ENCODE data around the gene KIDINS220.
"Not testable (repeated sequence)": the region's sequence is repeated elsewhere in the genome, so short reads cannot be mapped to it uniquely, and the experiment has no call there.

The KIDINS220 gene

DNA sequence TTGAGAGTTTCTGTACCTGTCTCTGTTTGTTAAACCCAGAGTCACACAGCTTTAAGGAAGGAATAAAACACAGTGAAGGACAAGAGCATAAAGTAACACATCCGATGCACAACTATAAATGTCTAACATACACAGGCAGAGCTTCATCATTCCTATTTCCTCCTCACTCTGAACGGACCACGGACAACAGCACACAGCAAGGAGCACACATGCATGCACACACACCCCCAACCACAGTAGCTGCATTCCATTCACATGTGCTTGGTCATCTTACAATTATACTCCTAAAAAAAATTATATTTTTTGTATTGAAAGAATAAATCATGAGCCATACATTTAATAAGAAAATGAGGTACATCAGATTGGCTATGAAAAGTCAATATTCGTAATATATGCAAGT lies 97.3 kb downstream of the KIDINS220 start:
- no peak for DNase-seq

- no peak for DNase-seq
These were observed 99.7 kb downstream of the KIDINS220 start for GRCh38 chr2:8737571-8738175.

DNA sequence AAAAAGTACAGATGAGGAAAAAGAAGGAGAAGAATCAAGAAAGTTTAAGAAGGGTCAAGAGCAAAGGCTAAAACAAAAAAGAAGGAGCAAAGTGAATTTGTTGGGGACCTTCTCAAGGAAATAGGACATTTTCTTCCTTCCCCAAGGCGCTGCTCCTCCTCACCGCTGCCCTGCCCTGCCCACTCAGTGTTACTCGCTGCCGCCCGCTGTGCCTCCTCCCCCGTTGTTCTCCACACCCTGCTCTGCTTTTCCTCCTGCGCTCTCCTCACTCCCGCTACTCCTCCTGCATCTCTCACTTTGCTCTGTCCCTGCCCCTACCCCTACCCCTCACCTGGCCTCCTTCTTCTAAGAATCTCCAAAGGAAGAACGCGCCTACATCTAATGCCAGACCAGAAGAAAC lies 104.8 kb downstream of the KIDINS220 start:
- no peak for DNase-seq

DNA sequence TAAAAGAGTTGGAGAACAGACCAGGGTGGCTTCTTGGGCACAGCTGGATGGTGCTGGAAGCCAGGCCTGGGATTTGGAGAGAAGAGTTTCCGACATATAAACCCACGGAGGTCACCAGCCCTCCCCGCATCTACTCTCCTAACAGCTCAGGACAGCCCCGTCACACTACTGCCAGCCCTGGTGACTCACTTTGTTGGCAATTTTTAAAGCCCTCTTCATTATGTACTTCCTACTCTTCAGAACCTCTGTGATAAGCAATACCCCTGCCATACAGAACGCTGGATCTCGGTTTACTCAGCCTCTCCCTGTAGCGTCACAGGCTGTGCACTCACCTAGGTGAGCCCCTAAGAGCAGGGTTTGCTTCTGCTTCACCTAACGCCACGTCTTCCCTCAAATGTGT lies 107.5 kb downstream of the KIDINS220 start:
- DNase-seq: no peak

- DNase-seq: not testable (repeated sequence)
These were observed 108.3 kb downstream of the KIDINS220 start for GRCh38 chr2:8729101-8729500.

GRCh38 chr2:8728305-8729015 lies 109.0 kb downstream of the KIDINS220 start:
- no peak for DNase-seq

DNA sequence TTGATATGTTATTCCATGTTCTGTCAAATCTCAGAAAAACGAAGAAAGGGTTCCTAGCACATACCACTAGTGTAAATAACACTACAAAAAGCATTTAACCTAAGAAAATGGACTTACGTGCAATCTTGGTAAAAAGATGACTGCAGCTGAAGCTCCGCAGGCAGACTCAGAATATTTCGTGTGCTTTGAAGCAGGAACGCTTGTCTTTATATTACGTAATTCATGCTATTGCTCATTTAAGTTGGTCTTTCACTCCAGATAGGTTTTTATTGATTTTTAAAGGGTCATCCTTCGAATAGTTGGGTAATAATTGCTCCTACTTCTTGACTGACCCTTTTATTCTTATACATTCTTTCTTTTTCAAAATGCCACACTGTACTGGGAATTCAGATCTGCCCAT lies 111.6 kb downstream of the KIDINS220 start:
- no peak for DNase-seq

- DNase-seq: no peak
These were observed 114.4 kb downstream of the KIDINS220 start for GRCh38 chr2:8722986-8723385.

GRCh38 chr2:8721410-8721809 lies 116.0 kb downstream of the KIDINS220 start:
- DNase-seq: no peak

- DNase-seq: no peak
These were observed 116.7 kb downstream of the KIDINS220 start for GRCh38 chr2:8720741-8721140.

DNA sequence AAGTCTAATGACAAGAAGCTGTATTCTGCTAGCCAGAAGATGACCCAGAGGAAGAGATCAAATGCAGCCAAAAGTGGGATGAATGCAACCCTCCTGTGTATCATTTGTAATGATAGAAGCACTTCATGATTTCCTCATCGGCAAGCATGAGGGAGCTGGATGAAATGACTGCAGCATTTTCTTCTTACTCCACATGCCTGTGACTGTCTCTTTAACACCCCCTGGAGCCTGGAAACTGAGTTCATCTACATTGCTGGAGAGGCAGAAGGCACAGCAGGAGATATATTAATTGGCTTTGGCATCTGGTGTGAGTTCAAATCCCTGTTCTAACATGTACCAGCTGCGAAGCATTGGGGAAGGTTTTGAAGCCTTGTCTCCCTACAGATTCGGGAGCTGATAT lies 117.9 kb downstream of the KIDINS220 start:
- no peak for DNase-seq

- no peak for DNase-seq
These were observed 122.4 kb downstream of the KIDINS220 start for GRCh38 chr2:8714971-8715370.

GRCh38 chr2:8714283-8714682 lies 123.1 kb downstream of the KIDINS220 start:
- DNase-seq: no peak

DNA sequence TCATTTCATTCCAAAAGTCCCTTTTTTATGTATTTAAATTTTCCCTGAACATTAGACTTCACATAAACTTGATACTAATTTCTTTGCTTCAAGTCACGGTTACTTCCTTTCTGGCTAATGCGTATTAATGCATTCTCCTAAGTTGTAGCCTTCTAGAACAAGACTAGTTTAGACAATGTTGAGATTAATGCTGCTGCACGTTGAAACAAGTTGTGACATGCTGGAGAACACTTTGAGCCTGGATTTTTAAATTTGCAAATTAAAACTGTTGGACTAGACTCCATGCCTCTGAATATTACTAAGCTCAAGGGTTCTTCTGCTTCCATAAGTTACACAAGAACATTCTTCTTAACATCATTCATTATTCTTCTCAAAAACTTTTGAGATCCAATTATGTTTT lies 126.5 kb downstream of the KIDINS220 start:
- DNase-seq: no peak

GRCh38 chr2:8709611-8710010 lies 127.8 kb downstream of the KIDINS220 start:
- no peak for DNase-seq

DNA sequence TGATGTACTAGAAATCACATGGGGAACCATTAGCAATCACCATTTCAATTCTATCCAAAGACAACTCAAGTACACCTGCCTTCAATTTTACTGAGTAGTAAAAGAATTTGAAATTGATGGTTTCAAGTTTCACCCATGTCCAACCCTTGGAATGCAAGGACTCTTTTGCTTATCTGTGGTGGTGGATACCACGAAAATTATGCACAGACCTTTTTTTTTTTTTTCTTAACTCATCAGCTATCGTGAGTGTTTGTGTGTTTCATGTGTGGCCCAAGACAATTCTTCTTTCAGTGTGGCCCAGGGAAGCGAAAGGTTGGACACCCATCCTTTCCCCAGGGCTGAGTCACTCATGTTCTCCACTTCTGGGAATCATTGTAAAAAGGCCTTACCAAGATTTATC lies 132.5 kb downstream of the KIDINS220 start:
- no peak for DNase-seq

DNA sequence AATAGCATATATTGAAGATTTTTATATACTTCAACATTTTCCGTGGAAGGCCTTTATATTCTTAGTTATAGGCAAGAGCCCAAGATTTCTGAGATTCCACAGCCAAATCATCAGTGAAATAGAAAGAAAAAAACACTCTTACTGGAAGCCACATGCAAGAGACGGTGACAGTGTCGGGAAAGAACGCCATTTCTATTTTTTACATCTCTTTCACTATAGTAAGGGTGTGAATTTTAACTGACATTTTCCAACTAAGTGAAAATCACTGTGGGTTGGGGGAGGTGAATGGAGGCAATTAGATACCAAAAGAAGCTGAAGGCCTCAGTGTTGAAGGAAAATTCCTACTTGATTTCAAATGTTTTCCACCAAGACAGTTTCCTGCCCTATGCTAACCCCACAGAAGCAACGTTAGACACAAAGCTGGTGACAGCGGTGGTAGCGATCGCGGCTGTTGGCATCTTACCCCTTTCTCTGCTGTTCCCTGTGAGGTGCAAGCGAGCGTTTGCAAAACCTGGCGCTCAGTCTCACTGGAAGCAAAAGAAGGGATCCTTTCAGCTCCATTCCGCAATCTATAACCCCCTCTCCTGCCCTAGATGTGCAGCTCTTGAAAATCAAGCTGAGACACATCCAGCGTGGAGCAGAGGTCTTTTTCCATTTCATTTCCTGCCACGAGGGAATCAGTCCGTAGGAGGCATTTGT lies 135.6 kb downstream of the KIDINS220 start:
- DNase-seq: no peak

DNA sequence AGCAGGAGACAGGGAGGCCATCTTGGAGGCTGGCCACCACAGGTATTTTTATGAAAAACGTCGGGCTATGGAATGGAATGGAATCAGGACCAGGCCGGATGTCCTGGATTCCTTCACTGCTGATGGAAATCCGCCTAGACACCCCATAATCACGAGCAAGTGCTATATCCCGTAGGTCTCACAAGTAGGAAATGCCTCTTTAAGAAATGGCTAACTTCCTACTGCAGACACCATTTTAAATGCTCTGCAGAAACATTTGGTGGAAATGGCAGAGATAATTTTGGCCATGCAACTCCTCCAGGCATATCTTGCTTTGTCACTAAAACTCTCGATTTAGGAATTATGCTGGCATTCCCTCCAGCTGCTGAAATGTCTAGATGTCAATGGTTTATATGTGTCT lies 137.6 kb downstream of the KIDINS220 start:
- DNase-seq: no peak

GRCh38 chr2:8697190-8697589 lies 140.2 kb downstream of the KIDINS220 start:
- DNase-seq: no peak

DNA sequence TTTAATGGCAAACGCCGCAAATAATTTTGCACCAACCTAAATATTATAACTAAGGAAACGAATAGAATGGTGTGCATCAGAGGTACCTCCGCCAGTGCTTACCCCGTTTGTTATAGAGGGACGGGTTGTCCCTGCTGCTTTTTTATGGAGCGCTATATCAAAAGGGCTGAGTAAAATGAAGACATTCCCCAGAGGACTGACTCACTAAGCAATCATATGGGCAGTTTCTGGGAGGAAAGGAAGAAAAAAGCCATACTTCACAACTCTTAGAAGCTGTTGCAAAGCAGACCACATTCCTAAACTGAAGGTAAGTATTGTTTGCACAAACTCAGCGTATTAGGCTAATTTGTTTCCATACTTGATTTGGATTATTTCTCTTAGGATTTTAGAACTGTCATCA lies 142.7 kb downstream of the KIDINS220 start:
- no peak for DNase-seq

- DNase-seq: peak; percentile 58
These were observed 144.1 kb downstream of the KIDINS220 start for GRCh38 chr2:8693157-8693821.

DNA sequence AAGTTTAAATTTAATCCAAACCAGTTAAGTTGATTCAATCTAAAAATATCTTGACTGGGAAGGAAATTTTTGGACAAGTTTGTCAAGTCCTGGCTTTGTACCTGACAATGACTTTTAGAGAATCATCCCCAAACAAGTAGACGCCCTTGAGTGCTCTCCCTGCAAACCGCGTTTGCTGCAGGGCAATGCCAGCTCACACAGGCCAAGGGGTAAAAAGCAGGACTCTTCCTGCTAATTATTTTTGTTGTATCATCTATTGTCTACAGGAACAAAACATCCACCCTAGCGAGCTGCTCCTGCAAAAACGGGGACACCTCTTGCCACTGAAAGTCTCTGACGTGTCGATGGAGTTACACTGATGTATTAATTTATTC lies 144.6 kb downstream of the KIDINS220 start:
- DNase-seq: no peak

DNA sequence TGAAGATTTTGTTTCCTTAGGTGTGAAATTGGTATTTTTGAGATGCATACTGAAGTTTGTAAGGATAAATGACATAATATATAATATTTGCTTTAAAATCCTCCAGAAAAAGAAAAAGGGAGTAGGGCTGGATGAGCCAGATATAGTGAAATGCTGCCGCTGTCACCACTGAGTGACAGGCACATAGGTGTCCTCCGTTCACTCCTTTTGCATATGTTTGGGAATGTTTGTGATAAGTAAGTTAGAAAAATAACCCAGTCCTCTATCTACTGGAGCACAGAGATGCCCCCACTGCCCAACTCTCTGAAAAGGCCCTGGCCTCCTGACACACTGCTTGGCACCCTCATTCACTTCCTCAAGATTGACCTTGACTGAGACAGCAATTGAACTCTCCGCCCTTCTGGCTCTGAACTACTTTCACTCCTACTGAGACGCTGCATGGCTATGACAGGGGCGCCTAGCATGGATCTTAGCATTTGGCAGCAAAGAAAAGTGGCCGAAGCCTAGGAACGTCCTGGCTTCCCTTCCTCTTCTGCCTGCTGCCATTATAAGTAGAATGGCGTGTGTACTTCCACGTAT lies 145.5 kb downstream of the KIDINS220 start:
- DNase-seq: no peak
